ENCODE measurements around the gene BTNL8.

DNA sequence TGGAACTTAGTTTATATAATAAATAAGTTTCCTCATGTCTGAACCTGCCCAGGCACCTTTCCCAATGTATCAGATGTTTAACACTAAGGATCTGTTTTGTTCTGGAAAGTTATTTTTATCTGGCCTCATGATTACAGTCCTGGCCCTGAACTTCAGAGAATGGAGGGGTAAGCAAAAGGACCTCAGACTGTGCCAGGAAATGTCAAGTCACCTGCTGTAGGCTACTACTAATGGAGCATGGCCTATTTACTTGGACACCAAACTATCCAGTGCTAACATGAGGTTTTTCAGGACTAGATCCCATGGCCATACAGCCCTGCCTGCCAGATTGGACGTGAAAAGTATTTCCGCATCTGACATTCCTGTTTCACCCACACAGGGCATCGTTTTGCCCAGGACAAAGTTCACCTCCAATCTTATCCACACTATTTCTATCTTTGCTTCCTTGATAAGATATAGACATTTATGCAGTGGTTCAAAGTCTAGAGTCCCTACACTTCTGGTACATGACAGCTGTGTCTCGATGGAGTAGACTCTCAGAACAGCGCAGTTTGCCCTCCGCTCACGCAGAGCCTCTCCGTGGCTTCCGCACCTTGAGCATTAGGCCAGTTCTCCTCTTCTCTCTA, at the start of gene BTNL8:
- TF ChIP-seq ZNF565 (CRISPR knock-in tag; conservative IDR thresholded peaks at IDR 0.05; ENCODE audit: low read depth): no peak
- TF ChIP-seq ARNTL (CRISPR knock-in tag; IDR thresholded peaks at IDR 0.05; ENCODE audit: borderline replicate concordance, low read depth): no peak
- TF ChIP-seq, protein P1, sequence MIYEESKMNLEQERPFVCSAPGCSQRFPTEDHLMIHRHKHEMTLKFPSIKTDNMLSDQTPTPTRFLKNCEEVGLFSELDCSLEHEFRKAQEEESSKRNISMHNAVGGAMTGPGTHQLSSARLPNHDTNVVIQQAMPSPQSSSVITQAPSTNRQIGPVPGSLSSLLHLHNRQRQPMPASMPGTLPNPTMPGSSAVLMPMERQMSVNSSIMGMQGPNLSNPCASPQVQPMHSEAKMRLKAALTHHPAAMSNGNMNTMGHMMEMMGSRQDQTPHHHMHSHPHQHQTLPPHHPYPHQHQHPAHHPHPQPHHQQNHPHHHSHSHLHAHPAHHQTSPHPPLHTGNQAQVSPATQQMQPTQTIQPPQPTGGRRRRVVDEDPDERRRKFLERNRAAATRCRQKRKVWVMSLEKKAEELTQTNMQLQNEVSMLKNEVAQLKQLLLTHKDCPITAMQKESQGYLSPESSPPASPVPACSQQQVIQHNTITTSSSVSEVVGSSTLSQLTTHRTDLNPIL (CRISPR knock-in tag; IDR thresholded peaks at IDR 0.05; ENCODE audit: low read depth): no peak
- TF ChIP-seq, protein P2, sequence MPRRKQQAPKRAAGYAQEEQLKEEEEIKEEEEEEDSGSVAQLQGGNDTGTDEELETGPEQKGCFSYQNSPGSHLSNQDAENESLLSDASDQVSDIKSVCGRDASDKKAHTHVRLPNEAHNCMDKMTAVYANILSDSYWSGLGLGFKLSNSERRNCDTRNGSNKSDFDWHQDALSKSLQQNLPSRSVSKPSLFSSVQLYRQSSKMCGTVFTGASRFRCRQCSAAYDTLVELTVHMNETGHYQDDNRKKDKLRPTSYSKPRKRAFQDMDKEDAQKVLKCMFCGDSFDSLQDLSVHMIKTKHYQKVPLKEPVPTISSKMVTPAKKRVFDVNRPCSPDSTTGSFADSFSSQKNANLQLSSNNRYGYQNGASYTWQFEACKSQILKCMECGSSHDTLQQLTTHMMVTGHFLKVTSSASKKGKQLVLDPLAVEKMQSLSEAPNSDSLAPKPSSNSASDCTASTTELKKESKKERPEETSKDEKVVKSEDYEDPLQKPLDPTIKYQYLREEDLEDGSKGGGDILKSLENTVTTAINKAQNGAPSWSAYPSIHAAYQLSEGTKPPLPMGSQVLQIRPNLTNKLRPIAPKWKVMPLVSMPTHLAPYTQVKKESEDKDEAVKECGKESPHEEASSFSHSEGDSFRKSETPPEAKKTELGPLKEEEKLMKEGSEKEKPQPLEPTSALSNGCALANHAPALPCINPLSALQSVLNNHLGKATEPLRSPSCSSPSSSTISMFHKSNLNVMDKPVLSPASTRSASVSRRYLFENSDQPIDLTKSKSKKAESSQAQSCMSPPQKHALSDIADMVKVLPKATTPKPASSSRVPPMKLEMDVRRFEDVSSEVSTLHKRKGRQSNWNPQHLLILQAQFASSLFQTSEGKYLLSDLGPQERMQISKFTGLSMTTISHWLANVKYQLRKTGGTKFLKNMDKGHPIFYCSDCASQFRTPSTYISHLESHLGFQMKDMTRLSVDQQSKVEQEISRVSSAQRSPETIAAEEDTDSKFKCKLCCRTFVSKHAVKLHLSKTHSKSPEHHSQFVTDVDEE (CRISPR knock-in tag; IDR thresholded peaks at IDR 0.05): no peak
- TF ChIP-seq, protein P3, sequence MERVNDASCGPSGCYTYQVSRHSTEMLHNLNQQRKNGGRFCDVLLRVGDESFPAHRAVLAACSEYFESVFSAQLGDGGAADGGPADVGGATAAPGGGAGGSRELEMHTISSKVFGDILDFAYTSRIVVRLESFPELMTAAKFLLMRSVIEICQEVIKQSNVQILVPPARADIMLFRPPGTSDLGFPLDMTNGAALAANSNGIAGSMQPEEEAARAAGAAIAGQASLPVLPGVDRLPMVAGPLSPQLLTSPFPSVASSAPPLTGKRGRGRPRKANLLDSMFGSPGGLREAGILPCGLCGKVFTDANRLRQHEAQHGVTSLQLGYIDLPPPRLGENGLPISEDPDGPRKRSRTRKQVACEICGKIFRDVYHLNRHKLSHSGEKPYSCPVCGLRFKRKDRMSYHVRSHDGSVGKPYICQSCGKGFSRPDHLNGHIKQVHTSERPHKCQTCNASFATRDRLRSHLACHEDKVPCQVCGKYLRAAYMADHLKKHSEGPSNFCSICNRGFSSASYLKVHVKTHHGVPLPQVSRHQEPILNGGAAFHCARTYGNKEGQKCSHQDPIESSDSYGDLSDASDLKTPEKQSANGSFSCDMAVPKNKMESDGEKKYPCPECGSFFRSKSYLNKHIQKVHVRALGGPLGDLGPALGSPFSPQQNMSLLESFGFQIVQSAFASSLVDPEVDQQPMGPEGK (CRISPR knock-in tag; IDR thresholded peaks at IDR 0.05; ENCODE audit: borderline replicate concordance): no peak
- TF ChIP-seq RARB (CRISPR knock-in tag; IDR thresholded peaks at IDR 0.05): no peak

Measured in SK-N-SH treated with all-trans-retinoic acid at 6 μM for 48 hours (cell line).